HG03066 (cell line): ENCODE measurements around the gene GSTT2B.
"Not testable (repeated sequence)": the region's sequence is repeated elsewhere in the genome, so short reads cannot be mapped to it uniquely, and the experiment has no call there.

Experiments
- ATAC-seq: cut with Tn5 transposase; IDR thresholded peaks from one replicate; pipeline ENCODE4 v1.9.1; 2021; ENCODE audit warnings: low read depth; ENCODE audit not compliant: unreplicated experiment

Gene GSTT2B

GRCh38 chr22:23961084-23961771, at the start of gene GSTT2B:
Gene GSTT2B, minus strand, starts transcription at chr22:23961195. Its CDS starts 64 bp downstream, at chr22:23961131.
- ATAC-seq: not testable (repeated sequence)

GRCh38 chr22:24010018-24010391, 49.0 kb upstream of the GSTT2B start:
- no peak for ATAC-seq

- no peak for ATAC-seq
These were observed 48.4 kb upstream of the GSTT2B start for GRCh38 chr22:24009227-24010017.

GRCh38 chr22:24008381-24009226, 47.6 kb upstream of the GSTT2B start:
- no peak for ATAC-seq

- ATAC-seq: no peak
These were observed 47.0 kb upstream of the GSTT2B start for GRCh38 chr22:24008022-24008283.

- ATAC-seq: no peak
These were observed 46.4 kb upstream of the GSTT2B start for GRCh38 chr22:24007253-24008021.

- no peak for ATAC-seq
These were observed 45.9 kb upstream of the GSTT2B start for GRCh38 chr22:24006914-24007214.

- ATAC-seq: no peak
These were observed 45.4 kb upstream of the GSTT2B start for GRCh38 chr22:24006207-24006913.

- ATAC-seq: no peak
These were observed 44.2 kb upstream of the GSTT2B start, which contains the start of gene GSTT4 for GRCh38 chr22:24005201-24005600. Gene GSTT4, minus strand, starts transcription at chr22:24005453. Its CDS starts 97 bp downstream, at chr22:24005356.

GRCh38 chr22:24003887-24004286, 42.9 kb upstream of the GSTT2B start:
- ATAC-seq: no peak

GRCh38 chr22:24002851-24003250, 41.9 kb upstream of the GSTT2B start:
- no peak for ATAC-seq

- ATAC-seq: no peak
These were observed 41.3 kb upstream of the GSTT2B start for GRCh38 chr22:24002272-24002671.

- ATAC-seq: no peak
These were observed 40.3 kb upstream of the GSTT2B start for GRCh38 chr22:24001314-24001713.

- not testable (repeated sequence) for ATAC-seq
These were observed 38.8 kb upstream of the GSTT2B start for GRCh38 chr22:23999779-24000178.

GRCh38 chr22:23997092-23997491, 36.1 kb upstream of the GSTT2B start:
- no peak for ATAC-seq

GRCh38 chr22:23993581-23994177, 32.7 kb upstream of the GSTT2B start:
- ATAC-seq: not testable (repeated sequence)

- not testable (repeated sequence) for ATAC-seq
These were observed 32.1 kb upstream of the GSTT2B start for GRCh38 chr22:23993080-23993479.

GRCh38 chr22:23989583-23990244, 28.7 kb upstream of the GSTT2B start:
- not testable (repeated sequence) for ATAC-seq

- not testable (repeated sequence) for ATAC-seq
These were observed 25.7 kb upstream of the GSTT2B start for GRCh38 chr22:23986538-23987178.
